AG09309 (cell line): ENCODE results near the gene MMRN1.

Source experiments
- DNase-seq: peaks from one replicate; pipeline ENCODE4 v3.0.0-alpha.2; 2010; ENCODE audit warnings: low read depth
- H3K4me3 ChIP-seq: 2 replicates; pipeline ENCODE4 v1.5.1; 2011; ENCODE audit warnings: mild to moderate bottlenecking, low read depth, low read length, moderate library complexity; ENCODE audit not compliant: control insufficient read depth
- CTCF ChIP-seq: IDR thresholded peaks from 2 replicates; pipeline ENCODE4 v1.5.1; 2011; ENCODE audit warnings: mild to moderate bottlenecking, low read depth, low read length, inconsistent platforms; ENCODE audit not compliant: insufficient read depth, control insufficient read depth; ENCODE audit errors: missing control alignments

Gene MMRN1

DNA sequence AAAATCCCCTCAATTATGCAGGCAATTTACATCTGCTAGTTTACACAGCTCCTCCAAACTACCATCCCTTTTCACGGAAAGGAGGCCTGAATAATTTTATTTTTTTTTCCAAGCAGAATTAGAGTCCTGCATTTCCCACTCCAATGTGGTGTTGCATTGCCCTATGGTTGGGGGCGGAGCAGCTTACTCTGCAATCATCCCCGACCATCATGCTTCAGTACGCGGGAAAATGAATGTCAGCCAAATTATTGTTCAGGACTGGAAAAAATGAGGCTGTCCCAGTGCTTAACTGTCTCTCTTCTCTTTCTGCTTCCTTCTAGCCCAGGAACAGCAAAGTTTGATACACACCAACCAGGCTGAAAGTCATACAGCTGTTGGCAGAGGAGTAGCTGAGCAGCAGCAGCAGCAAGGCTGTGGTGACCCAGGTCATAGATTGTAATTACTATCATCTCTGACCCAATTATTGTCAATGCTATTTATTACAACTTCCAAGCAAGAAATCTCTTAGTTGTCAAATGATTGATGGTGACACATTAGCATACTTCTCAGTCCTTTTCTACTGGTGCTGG lies 28.3 kb downstream of the MMRN1 start:
- DNase-seq: no peak
- TF ChIP-seq CTCF: no peak
- no peak overlapping the region for H3K4me3 ChIP-seq

DNA sequence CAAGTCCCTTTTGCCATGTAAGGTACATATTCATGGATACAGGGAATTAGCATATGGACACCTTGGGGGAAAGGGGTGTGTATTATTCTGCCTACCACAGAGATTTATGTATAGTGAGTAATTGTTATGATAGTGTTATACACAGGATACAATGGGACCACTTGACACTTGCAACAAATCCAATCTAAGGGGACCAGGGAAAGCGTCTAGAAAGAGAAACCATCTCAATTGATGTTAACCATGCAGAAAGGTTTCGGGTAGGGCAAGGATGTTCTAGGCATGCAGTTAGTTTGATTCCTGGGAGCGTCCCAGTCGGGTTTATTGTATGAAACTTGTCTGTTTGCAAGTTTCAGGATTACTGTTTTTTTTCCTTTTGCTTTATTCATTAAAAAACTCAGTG lies 34.2 kb downstream of the MMRN1 start:
- DNase-seq: no peak
- H3K4me3 ChIP-seq: no peak overlapping the region
- no peak for TF ChIP-seq CTCF

DNA sequence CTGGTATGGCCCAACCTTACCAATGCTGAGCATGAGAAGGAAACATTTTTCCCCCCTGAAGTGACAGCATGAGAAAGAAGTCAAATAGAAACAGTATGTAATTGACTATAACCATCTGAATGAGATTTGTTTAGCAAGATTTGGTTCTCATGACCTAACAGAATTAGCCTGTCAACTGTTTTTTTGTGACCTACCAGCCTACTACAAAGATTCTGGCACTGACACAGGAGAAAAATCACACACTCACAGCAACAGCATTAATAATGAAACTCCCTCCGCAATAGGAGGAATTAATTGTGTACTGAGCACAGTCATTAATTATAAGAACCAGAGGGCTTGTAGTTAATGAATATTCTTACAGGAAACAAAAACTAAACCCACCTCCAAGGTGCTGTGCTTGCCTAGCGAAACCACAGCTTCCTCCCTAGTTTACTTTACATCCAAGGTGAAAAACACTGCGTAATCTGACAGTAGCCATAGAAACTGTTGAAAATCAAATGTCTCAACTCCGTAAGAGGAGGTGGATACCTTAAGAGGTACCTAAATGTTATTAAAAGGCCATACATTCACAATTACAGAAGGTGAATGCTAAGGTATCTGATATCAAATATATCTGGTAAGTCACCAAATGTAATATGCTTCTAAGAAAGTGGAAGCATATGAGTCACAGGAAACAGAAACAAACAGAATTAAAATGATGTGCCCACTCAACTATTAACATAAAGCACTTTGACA lies 34.9 kb downstream of the MMRN1 start:
- TF ChIP-seq CTCF: no peak
- no peak overlapping the region for H3K4me3 ChIP-seq
- DNase-seq: no peak

GRCh38 chr4:89939546-89939945 lies 44.9 kb downstream of the MMRN1 start:
- no peak for TF ChIP-seq CTCF
- DNase-seq: no peak
- no peak overlapping the region for H3K4me3 ChIP-seq

DNA sequence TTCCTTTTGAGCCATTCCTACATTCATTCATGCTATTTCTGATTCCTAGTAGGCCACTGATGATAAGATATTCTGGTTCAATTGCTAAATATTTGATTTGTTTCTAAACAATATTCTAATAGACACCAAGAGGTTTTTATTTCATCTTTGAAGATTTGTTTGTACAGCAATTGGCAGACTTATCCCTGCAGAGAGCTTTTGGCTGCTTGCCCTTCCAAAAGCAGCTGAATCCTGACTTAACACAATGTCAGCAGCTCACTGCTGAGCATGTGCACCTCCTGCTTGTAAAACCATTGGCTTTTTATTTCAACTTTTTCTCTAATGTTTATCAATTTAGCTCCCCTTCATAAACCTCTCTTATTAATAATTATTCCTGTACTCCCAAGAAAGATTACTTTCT lies 45.3 kb downstream of the MMRN1 start:
- no peak for DNase-seq
- H3K4me3 ChIP-seq: no peak overlapping the region
- TF ChIP-seq CTCF: no peak

- no peak for DNase-seq
Measured at GRCh38 chr4:89942811-89943210, 48.2 kb downstream of the MMRN1 start.

More at GRCh38 chr4:89942811-89943210, 48.2 kb downstream of the MMRN1 start:
- no peak overlapping the region for H3K4me3 ChIP-seq
- no peak for TF ChIP-seq CTCF
